ENCODE data around the gene STK24.

GRCh38 chr13:98598043-98598442 lies 21.1 kb upstream of the STK24 start:
- TF ChIP-seq CTCF (conservative IDR thresholded peaks at IDR 0.05; ENCODE audit: low read depth, low read length) (peak; percentile 61), EZH2 (IDR thresholded peaks at IDR 0.05; ENCODE audit: borderline replicate concordance, low read depth, low read length, poor library complexity, severe bottlenecking) (no peak)

Data from A673 (cell line).